ENCODE measurements around the gene MAP4.
A peak's percentile ranks its signal among the peaks of the same experiment; 100 is the strongest.
"Not testable (repeated sequence)": the region's sequence is repeated elsewhere in the genome, so short reads cannot be mapped to it uniquely, and the experiment has no call there.

MAP4 gene

GRCh38 chr3:47891613-47892005 is 124.6 kb downstream of the MAP4 start:
- no peak for DNase-seq

- DNase-seq, result no peak
Observed at GRCh38 chr3:47890828-47891612, 125.2 kb downstream of the MAP4 start.

GRCh38 chr3:47890126-47890827 is 125.9 kb downstream of the MAP4 start:
- no peak for DNase-seq

- DNase-seq, result no peak
Observed at GRCh38 chr3:47888986-47889757, 127.0 kb downstream of the MAP4 start.

- DNase-seq, result not testable (repeated sequence)
Observed at GRCh38 chr3:47887991-47888390, 128.2 kb downstream of the MAP4 start.

GRCh38 chr3:47885168-47885567 is 131.0 kb downstream of the MAP4 start:
- DNase-seq, result no peak

GRCh38 chr3:47884603-47885002 is 131.6 kb downstream of the MAP4 start:
- no peak for DNase-seq

GRCh38 chr3:47882338-47882737 is 133.9 kb downstream of the MAP4 start:
- DNase-seq, result no peak

- DNase-seq, result no peak
Observed at GRCh38 chr3:47877719-47878118, 138.5 kb downstream of the MAP4 start.

- no peak for DNase-seq
Observed at GRCh38 chr3:47877290-47877689, 138.9 kb downstream of the MAP4 start.

- no peak for DNase-seq
Observed at GRCh38 chr3:47874913-47875312, 141.3 kb downstream of the MAP4 start.

GRCh38 chr3:47874438-47874837 is 141.8 kb downstream of the MAP4 start:
- no peak for DNase-seq

GRCh38 chr3:47872916-47873315 is 143.3 kb downstream of the MAP4 start:
- DNase-seq, result no peak

- no peak for DNase-seq
Observed at GRCh38 chr3:47871389-47871788, 144.8 kb downstream of the MAP4 start.

- DNase-seq, result no peak
Observed at GRCh38 chr3:47870702-47871260, 145.4 kb downstream of the MAP4 start.

GRCh38 chr3:47870156-47870555 is 146.1 kb downstream of the MAP4 start:
- DNase-seq, result no peak

- DNase-seq, result no peak
Observed at GRCh38 chr3:47868306-47868705, 147.9 kb downstream of the MAP4 start.

GRCh38 chr3:47867451-47868044 is 148.7 kb downstream of the MAP4 start:
- no peak for DNase-seq

- peak; percentile 6 for DNase-seq
Observed at GRCh38 chr3:47865192-47865591, 151.0 kb downstream of the MAP4 start.

- no peak for DNase-seq
Observed at GRCh38 chr3:47863391-47864128, 152.7 kb downstream of the MAP4 start.

- no peak for DNase-seq
Observed at GRCh38 chr3:47859956-47860605, 156.1 kb downstream of the MAP4 start.

GRCh38 chr3:47857151-47857550 is 159.1 kb downstream of the MAP4 start:
- DNase-seq, result no peak
